HEK293T (cell line): ENCODE measurements around the gene METTL23.
"Not testable (repeated sequence)": the region's sequence is repeated elsewhere in the genome, so short reads cannot be mapped to it uniquely, and the experiment has no call there.

ENCODE experiments used
- CTCF ChIA-PET: fragments of 350-600 bp; formaldehyde crosslinking; extraction: SDS; loops from one replicate; lab custom pipeline; 2021; ENCODE audit warnings: antibody characterized with exemption, inconsistent platforms; lab: Yijun Ruan, JAX
- POLR2A ChIA-PET: fragments of 350-600 bp; formaldehyde crosslinking; extraction: SDS; loops from one replicate; lab custom pipeline; 2020; ENCODE audit warnings: antibody characterized with exemption, inconsistent platforms; lab: Yijun Ruan, JAX
- DNase-seq: peaks from one replicate; pipeline ENCODE4 v3.0.0; 2012; ENCODE audit warnings: mixed read lengths; ENCODE audit errors: extremely low spot score
- ARNT ChIP-seq: fragments of 450-650 bp; IDR thresholded peaks from 2 replicates; pipeline ENCODE4 v1.6.1; 2017; ENCODE audit warnings: mild to moderate bottlenecking
- CTBP1 ChIP-seq: fragments of 450-650 bp; IDR thresholded peaks from 2 replicates; pipeline ENCODE4 v1.6.1; 2016; ENCODE audit warnings: borderline replicate concordance
- ELF4 ChIP-seq: fragments of 450-650 bp; IDR thresholded peaks from 2 replicates; pipeline ENCODE4 v1.6.1; 2017; ENCODE audit warnings: antibody characterized with exemption
- FOXA1 ChIP-seq: fragments of 450-650 bp; IDR thresholded peaks from 2 replicates; pipeline ENCODE4 v1.6.1; 2016; ENCODE audit warnings: mild to moderate bottlenecking
- FOXK2 ChIP-seq: fragments of 450-650 bp; IDR thresholded peaks from 2 replicates; pipeline ENCODE4 v1.6.1; 2016; ENCODE audit warnings: mild to moderate bottlenecking
- FOXM1 ChIP-seq: fragments of 450-650 bp; IDR thresholded peaks from 2 replicates; pipeline ENCODE4 v1.6.1; 2017; ENCODE audit warnings: mild to moderate bottlenecking, borderline replicate concordance
- HDGF ChIP-seq: fragments of 450-650 bp; IDR thresholded peaks from 2 replicates; pipeline ENCODE4 v1.6.1; 2017; ENCODE audit warnings: antibody characterized with exemption, borderline replicate concordance
- L3MBTL2 ChIP-seq: fragments of 450-650 bp; conservative IDR thresholded peaks from 2 replicates; pipeline ENCODE4 v1.6.1; 2016; ENCODE audit warnings: mild to moderate bottlenecking
- LEF1 ChIP-seq: fragments of 450-650 bp; IDR thresholded peaks from 2 replicates; pipeline ENCODE4 v1.6.1; 2017; ENCODE audit warnings: mild to moderate bottlenecking, borderline replicate concordance
- NFRKB ChIP-seq: fragments of 450-650 bp; IDR thresholded peaks from 2 replicates; pipeline ENCODE4 v1.6.1; 2016; ENCODE audit warnings: mild to moderate bottlenecking, moderate library complexity
- SP1 ChIP-seq: fragments of 450-650 bp; IDR thresholded peaks from 2 replicates; pipeline ENCODE4 v1.6.1; 2017
- SUZ12 ChIP-seq: fragments of 450-650 bp; IDR thresholded peaks from 2 replicates; pipeline ENCODE4 v1.6.1; 2016; ENCODE audit warnings: mild to moderate bottlenecking
- TARDBP ChIP-seq: fragments of 450-650 bp; IDR thresholded peaks from 2 replicates; pipeline ENCODE4 v1.6.1; 2016
- ZNF384 ChIP-seq: fragments of 450-650 bp; IDR thresholded peaks from 2 replicates; pipeline ENCODE4 v1.6.1; 2016
- TF ChIP-seq, protein P1 (sequence below): fragments of 450-650 bp; IDR thresholded peaks from 2 replicates; pipeline ENCODE4 v1.6.1; 2016

The METTL23 gene

DNA sequence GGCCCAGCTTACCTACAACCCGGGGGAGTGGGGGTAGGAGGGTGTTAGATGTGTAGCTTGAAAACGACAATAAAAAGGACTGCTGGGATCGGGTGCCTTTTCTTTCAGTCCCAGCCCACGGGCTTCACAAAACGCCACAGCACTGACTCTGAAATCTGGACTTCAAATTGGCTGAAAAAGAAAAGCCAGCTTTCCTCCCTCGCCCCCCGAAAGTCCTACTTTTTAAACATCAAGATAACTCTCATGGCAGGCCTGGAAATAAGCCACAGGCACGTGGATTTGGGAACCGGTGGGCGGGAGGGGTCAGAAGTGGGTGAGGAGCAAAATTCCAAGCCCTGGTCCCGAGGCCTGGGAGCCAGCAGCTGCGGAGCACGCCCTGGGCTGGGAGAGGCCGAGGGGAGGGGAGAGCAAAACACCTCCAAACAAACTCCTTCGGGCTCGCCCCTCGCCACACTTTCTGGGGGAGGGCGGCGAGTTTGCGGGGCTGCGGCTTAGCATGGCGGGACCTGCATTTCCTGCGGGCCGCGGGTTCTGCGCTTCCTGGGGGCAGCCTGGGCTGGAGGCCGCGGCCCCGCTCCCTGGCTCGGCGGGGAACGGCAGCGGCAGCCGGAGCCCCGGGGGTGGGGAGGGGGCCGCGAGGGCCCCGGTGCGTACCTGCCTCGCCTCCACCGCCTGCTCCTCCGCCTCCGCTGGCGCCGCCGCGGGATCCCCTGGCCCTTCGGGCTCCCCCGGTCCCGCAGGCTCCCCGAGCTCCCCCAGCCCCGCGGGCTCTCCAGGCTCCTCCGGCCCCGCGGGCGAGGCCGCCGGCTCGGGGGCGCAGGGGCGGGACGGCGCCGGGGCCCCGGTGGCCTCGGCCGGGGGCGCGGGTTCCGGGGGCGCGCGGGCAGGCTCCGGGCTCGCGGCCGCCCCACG, 16.4 kb upstream of the METTL23 start:
- DNase-seq = not testable (repeated sequence)
- TF ChIP-seq L3MBTL2 = peak; percentile 78
- ChIA-PET CTCF (interaction anchor here (0.6 to 2.1 kb wide), 4 partner anchors 14 to 42 kb away, joined by 3 to 7 read pairs (median 6); no protein-coding TSS in a partner anchor), POLR2A (interaction anchor here (0.8 to 5.4 kb wide), 16 partner anchors 7 to 152 kb away, joined by 3 to 38 read pairs (median 7); partner anchors contain the start of genes JMJD6, METTL23, MFSD11 and SRSF2)

DNA sequence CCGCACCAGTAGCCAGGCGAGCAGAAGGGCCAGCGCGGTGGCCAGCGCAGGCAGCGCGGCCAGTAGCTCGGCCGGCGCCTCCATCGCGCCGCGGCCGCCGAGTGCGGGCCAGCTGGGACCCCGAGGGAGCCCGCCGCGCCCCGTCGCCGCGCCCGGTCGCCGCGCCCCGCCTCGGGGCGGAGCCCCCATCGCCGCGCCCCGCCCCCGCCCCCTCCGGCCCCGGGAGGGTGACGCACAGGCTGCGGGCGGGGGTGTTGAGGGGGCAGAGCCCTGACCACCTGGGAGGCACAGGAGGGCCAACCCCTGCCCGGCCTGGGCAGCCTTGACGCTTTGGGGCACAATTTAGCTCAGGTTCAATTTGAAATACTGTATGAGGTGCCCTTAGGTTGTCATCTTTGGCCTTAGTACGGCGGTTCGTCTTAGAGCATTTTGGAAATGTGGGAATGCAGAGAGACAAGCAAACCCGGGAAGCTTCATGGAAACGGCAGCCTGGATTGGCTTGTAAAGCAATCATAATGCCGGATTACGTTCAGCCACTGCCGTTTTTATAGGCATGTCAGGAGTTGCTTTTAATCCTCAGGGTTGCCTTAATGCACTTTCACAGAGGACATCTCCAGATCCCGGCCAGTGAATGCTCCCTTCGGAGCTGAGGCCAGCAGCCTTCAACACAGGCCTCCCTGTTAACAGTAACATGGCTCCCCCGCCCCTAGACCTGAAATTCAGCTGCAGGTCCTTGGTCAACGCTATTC, 15.6 kb upstream of the METTL23 start, which contains the start of gene MXRA7:
Gene MXRA7, minus strand, starts transcription at position 103 of the 749 bp plus-strand sequence. Its CDS starts 19 bp downstream, at position 84.
- peak; percentile 76 for DNase-seq
- CTCF ChIA-PET = interaction anchor here (0.6 to 2.1 kb wide), 5 partner anchors 26 to 709 kb away, joined by 3 to 7 read pairs (median 3); no protein-coding TSS in a partner anchor
- TF ChIP-seq ARNT (no peak), ZNF384 (no peak), FOXM1 (no peak), SP1 (no peak), HDGF (no peak), NFRKB (no peak), CTBP1 (no peak), FOXK2 (no peak), L3MBTL2 (no peak), FOXA1 (no peak)
- TF ChIP-seq, protein P1, sequence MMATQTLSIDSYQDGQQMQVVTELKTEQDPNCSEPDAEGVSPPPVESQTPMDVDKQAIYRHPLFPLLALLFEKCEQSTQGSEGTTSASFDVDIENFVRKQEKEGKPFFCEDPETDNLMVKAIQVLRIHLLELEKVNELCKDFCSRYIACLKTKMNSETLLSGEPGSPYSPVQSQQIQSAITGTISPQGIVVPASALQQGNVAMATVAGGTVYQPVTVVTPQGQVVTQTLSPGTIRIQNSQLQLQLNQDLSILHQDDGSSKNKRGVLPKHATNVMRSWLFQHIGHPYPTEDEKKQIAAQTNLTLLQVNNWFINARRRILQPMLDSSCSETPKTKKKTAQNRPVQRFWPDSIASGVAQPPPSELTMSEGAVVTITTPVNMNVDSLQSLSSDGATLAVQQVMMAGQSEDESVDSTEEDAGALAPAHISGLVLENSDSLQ = no peak
- POLR2A ChIA-PET = interaction anchor here (0.6 to 5.4 kb wide), 16 partner anchors 8 to 153 kb away, joined by 3 to 38 read pairs (median 6); partner anchors contain the start of genes JMJD6, METTL23, MFSD11 and SRSF2

DNA sequence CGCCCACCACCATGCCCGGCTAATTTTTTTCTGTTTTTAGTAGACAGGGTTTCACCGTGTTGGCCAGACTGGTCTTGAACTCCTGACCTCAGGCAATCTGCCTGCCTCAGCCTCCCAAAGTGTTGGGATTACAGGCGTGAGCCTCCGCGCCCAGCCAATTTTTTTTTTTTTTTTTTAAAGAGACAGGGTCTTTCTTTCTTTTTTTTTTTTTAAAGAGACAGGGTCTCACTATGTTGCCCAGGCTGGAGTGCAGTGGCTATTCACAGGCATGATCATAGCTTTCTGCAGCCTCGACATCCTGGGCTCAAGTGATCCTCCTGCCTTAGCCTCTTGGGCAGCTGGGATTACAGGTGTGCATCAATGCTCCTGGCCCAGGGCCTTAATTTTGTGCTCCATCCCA, 14.3 kb upstream of the METTL23 start:
- CTCF ChIA-PET = interaction anchor here (0.6 to 2.1 kb wide), 2 partner anchors 31 to 218 kb away, joined by 4 to 7 read pairs; no protein-coding TSS in a partner anchor
- DNase-seq = not testable (repeated sequence)
- POLR2A ChIA-PET = interaction anchor here (1.0 to 5.4 kb wide), 10 partner anchors 9 to 154 kb away, joined by 3 to 38 read pairs (median 11); partner anchors contain the start of genes JMJD6, METTL23, MFSD11 and SRSF2
- peak; percentile 98 for TF ChIP-seq ZNF384

DNA sequence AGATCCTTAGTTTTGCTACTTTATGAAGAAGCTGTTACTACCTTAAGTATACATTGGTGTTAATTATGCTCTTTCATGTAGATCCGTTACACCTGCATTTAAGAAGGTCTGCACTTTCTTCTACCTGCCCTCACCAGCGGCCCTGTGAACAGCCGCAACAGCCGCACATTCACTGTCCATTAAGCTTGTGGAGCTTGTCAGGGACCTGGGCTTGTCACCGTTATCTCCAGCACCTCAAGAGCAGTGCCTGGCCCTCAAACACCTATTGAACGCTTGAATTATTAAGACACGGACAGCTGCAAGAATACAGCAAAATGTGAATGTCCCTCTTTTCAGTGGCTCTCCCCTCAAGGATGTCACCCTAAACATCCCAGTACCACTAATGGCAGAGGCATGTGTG, 12.9 kb upstream of the METTL23 start:
- no peak for DNase-seq
- TF ChIP-seq SP1 = no peak
- no peak for TF ChIP-seq FOXK2
- TF ChIP-seq ELF4 = no peak
- no peak for TF ChIP-seq HDGF
- ChIA-PET CTCF (interaction anchor here (0.6 to 1.8 kb wide), 9 partner anchors 9 to 204 kb away, joined by 3 to 8 read pairs (median 4); no protein-coding TSS in a partner anchor), POLR2A (interaction anchor here (0.9 to 4.4 kb wide), 7 partner anchors 13 to 156 kb away, joined by 3 to 29 read pairs (median 4); partner anchors contain the start of genes JMJD6, METTL23, MFSD11 and SRSF2)

DNA sequence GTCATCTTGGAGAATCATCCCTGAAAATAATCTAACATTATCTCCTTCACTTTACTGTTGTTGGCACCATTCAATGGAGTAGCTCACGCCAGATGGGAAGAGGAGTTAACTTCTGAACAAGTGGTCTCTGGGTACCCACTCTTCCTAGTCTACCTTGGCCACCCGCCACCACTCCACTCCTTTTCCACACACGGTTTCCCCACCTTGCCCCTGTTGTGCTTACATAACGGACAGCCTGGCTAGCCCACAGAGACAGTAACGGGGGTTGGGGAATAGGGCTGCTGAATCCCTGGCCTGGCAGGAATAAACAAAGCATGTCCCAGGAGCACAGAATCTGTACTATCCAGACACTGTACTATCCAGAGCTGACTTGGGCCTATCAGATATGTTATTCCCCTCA, 12.3 kb upstream of the METTL23 start:
- POLR2A ChIA-PET = interaction anchor here (0.9 to 4.4 kb wide), 7 partner anchors 12 to 157 kb away, joined by 3 to 29 read pairs (median 4); partner anchors contain the start of genes JMJD6, METTL23, MFSD11 and SRSF2
- DNase-seq = no peak
- TF ChIP-seq NFRKB (no peak), FOXK2 (no peak)
- CTCF ChIA-PET = interaction anchor here (0.6 to 1.8 kb wide), 10 partner anchors 10 to 205 kb away, joined by 3 to 8 read pairs (median 4); partner anchors contain the start of genes JMJD6 and METTL23

DNA sequence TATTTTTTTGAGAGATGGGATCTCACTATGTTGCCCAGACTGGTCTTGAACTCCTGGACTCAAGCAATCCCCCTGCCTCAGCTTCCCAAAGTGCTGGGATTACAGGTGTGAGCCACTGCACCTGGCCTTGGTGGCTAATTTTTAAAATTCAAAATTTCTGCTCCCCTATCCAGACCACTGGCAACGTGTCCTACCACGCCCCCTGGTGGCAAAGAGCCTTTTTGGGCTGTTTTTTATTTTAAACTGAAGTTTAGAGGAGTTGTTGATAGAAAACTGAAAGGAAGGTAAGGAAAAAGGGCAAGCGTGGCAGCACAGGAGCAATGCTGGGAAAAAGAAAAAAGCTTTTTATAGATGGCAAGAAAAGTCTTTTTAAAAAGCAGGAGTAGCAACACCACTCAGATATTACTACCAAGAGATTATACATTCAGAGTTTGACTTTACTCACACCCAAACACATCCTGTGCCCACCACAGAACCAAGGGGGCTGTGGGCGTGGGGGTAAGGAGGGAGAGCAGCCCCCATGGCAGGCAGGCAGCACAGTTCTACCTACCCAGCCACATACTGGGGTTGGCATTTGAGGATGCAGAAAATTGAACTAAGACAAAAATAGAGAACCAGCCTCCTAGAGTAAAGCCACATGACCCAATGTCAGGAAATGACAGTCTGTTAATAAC, 11.7 kb upstream of the METTL23 start:
- TF ChIP-seq ELF4 = no peak
- no peak for TF ChIP-seq LEF1
- no peak for TF ChIP-seq CTBP1
- no peak for TF ChIP-seq TARDBP
- no peak for TF ChIP-seq SUZ12
- no peak for TF ChIP-seq FOXM1
- no peak for TF ChIP-seq NFRKB
- POLR2A ChIA-PET = interaction anchor here (1.5 to 4.4 kb wide), 3 partner anchors 19 to 34 kb away, joined by 3 to 29 read pairs (median 4); partner anchors contain the start of genes MFSD11 and SRSF2
- CTCF ChIA-PET = interaction anchor here (1.1 to 1.5 kb wide), 4 partner anchors 11 to 52 kb away, joined by 3 to 4 read pairs (median 4); partner anchors contain the start of genes JMJD6 and METTL23
- no peak for DNase-seq

DNA sequence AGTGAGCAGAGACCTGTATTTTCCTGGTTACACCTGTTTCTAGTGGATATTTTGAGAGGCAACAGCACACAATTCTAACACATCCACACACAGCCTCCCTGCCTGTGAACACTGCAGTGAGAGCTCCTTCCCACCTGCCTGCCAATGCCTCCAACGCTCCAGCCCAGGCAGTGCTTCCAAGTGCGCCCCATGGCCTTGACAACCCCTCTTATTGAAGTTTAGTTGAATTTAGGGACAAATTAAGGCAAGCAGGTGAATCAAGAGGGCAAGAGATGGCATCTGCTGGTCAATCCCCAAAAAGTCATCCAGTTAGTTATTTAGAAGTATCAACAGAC, 11.2 kb upstream of the METTL23 start:
- no peak for DNase-seq
- ChIA-PET POLR2A (interaction anchor here (1.9 kb wide), 1 partner anchor 34 kb away, joined by 4 read pairs; no protein-coding TSS in a partner anchor), CTCF (interaction anchor here (0.6 to 1.5 kb wide), 5 partner anchors 9 to 34 kb away, joined by 3 to 7 read pairs (median 3); partner anchors contain the start of genes JMJD6 and METTL23)
- no peak for TF ChIP-seq ZNF384
